DMS 273 (cell line): ENCODE results near the gene TRERF1.
A peak's percentile ranks its signal among the peaks of the same experiment; 100 is the strongest.
"Not testable (repeated sequence)": the region's sequence is repeated elsewhere in the genome, so short reads cannot be mapped to it uniquely, and the experiment has no call there.

Experiments used
- DNase-seq: peaks from one replicate; lab custom pipeline; 2025; ENCODE audit not compliant: unreplicated experiment; lab: John Stamatoyannopoulos, UW

TRERF1 gene, protein sequence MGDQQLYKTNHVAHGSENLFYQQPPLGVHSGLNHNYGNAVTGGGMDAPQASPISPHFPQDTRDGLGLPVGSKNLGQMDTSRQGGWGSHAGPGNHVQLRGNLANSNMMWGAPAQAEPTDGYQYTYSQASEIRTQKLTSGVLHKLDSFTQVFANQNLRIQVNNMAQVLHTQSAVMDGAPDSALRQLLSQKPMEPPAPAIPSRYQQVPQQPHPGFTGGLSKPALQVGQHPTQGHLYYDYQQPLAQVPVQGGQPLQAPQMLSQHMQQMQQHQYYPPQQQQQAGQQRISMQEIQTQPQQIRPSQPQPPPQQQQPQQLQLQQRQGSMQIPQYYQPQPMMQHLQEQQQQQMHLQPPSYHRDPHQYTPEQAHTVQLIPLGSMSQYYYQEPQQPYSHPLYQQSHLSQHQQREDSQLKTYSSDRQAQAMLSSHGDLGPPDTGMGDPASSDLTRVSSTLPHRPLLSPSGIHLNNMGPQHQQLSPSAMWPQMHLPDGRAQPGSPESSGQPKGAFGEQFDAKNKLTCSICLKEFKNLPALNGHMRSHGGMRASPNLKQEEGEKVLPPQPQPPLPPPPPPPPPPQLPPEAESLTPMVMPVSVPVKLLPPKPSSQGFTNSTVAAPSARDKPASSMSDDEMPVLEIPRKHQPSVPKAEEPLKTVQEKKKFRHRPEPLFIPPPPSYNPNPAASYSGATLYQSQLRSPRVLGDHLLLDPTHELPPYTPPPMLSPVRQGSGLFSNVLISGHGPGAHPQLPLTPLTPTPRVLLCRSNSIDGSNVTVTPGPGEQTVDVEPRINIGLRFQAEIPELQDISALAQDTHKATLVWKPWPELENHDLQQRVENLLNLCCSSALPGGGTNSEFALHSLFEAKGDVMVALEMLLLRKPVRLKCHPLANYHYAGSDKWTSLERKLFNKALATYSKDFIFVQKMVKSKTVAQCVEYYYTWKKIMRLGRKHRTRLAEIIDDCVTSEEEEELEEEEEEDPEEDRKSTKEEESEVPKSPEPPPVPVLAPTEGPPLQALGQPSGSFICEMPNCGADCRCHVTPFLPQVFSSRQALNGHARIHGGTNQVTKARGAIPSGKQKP (N-terminal part only)

GRCh38 chr6:42451333-42452170 lies at the start of gene TRERF1:
TRERF1 (minus strand) TSS chr6:42451926; CDS start chr6:42269590, 182,336 bp downstream.
- peak; percentile 98 for DNase-seq

DNA sequence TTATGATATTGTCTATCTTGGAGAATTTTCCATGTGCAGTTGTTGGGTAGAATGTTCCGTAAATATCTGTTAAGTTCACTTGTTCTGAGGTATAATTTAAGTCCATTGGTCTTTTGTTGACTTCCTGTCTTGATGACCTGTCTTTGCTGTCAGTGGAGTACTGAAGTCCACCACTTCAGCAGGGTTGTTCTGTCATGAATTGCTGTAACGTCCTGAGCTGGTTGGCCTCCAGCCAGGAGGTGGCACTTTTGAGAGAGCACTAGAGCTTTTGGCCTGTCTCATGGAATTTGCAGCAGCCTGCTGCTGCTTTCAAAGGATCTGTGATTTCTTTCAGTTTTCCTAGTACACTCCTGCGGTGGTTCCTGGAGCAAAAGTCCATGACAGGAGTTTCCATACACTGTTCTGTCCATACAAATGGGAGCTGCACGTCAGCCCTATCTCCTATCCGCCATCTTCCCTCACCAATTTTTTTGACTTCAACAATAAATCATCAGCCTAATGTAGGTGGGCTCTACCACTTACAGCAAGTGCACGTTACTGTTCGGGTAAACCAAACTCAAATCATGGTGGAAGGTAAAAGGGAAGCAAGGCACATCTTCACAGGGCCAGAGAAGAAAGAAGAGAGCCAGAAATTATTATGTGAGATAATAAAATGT lies 46.9 kb upstream of the TRERF1 start:
- no peak for DNase-seq

GRCh38 chr6:42493914-42494539 lies 42.3 kb upstream of the TRERF1 start:
- DNase-seq: no peak

GRCh38 chr6:42488129-42488528 lies 36.4 kb upstream of the TRERF1 start:
- no peak for DNase-seq

- no peak for DNase-seq
Measured at GRCh38 chr6:42484261-42484660, 32.5 kb upstream of the TRERF1 start.

- no peak for DNase-seq
Measured at GRCh38 chr6:42482174-42482573, 30.4 kb upstream of the TRERF1 start.

DNA sequence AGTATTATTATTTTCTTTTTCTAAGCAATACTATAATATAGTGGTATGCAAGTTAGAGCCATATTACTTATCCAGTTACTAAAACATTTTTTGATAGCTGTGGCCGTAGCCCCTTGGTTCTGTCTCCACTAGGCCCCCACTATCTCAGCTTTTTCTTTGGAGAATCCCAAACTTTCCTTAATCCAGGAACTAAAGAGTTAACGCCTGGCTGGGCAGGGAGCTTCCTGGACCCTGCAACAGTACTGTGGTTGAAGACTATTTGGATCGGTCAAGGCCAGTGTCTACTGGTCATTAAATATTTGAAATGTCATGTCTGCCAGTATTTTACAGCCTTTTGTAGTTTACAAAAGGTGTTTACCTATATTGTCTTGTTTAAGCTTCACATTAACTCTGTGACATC lies 20.0 kb upstream of the TRERF1 start:
- DNase-seq: no peak

GRCh38 chr6:42471142-42471541 lies 19.4 kb upstream of the TRERF1 start:
- DNase-seq: no peak

DNA sequence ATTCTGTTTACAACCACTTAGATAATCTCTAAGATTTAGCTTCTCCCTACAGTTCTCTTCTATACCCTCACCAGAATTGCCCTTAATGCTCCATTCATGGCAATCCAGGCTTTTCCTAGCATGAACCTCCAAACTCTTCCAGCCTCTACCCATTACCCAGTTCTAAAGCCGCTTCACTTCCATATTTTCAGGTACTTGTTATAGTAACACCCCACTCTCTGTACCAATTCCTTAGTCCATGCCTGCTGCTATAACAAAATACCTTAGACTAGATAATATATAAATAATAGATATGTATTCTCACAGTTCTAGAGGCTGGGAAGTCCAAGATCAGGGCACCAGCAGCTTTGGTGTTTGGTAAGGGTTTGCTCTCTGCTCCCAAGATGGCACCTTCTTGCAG lies 16.5 kb upstream of the TRERF1 start:
- DNase-seq: no peak

- no peak for DNase-seq
Measured at GRCh38 chr6:42467651-42468050, 15.9 kb upstream of the TRERF1 start.

DNA sequence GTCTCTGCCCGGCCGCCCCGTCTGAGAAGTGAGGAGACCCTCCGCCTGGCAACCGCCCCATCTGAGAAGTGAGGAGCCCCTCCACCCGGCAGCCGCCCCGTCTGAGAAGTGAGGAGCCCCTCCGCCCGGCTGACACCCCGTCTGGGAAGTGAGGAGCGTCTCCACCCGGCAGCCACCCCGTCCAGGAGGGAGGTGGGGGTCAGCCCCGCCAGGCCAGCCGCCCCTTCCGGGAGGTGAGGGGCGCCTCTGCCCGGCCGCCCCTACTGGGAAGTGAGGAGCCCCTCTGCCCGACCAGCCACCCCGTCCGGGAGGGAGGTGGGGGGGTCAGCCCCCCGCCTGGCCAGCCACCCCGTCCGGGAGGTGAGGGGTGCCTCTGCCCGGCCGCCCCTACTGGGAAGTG lies 14.7 kb upstream of the TRERF1 start:
- DNase-seq: not testable (repeated sequence)

GRCh38 chr6:42462474-42462972 lies 10.8 kb upstream of the TRERF1 start:
- DNase-seq: no peak

GRCh38 chr6:42460883-42461282 lies 9.2 kb upstream of the TRERF1 start:
- no peak for DNase-seq

- no peak for DNase-seq
Measured at GRCh38 chr6:42459888-42460287, 8.2 kb upstream of the TRERF1 start.

DNA sequence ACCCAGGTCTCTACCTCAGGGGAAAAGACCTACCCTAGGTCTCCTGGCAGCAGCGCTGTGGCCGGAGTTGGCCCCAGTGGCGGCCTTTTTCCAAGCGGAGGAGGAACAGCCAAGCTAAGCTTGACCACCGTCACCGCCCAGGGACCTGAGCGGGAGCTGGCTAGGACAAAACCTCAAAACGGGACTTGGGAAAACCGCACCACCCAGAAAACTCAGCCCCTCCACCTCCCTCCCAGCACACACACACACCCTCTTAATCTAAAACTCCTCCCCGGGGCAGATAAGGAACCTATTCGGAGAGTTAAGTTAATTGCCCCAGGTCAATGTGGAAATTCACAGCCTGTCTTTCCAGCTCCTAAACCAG lies 2.7 kb upstream of the TRERF1 start:
- no peak for DNase-seq

GRCh38 chr6:42453654-42454427 lies 2.1 kb upstream of the TRERF1 start:
- peak; percentile 66 for DNase-seq

DNA sequence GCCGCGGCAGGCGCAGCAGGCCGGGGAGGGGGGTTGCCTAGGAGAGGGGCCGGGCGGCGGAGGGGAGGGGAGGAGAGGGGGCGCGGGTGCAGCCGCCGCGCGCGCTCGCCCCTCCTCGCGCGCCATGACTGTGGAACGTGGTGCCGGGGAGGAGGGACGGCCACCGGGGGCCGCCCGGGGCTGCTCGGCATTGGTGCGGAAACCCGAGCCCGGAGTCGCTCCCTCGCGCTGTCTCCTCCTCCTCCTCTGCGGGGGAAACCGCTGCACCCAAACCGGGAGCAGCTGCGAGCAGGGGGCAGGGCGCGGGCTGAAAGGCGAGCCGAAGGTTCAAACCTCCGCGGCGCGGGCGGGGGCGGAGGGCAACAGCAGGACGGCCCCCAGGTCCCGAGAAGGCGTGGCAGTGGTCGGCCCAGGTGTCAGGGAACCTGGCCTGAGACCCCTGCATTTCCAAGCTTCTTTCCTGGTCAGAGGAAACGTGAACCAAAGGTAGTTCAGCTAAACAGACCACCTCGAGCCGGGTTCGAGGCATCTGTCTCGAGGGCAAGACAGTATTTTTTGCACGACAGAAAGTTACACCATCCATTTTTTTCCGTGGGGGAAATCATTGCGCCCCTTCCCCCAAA lies 1.4 kb upstream of the TRERF1 start:
- DNase-seq: peak; percentile 97
